HG03457 (cell line): ENCODE results near the gene PRR3.
A peak's percentile ranks its signal among the peaks of the same experiment; 100 is the strongest.
"Not testable (repeated sequence)": the region's sequence is repeated elsewhere in the genome, so short reads cannot be mapped to it uniquely, and the experiment has no call there.

Source experiments
- ATAC-seq: cut with Tn5 transposase; IDR thresholded peaks from one replicate; pipeline ENCODE4 v1.9.1; 2021; ENCODE audit warnings: moderate number of reproducible peaks; ENCODE audit not compliant: unreplicated experiment

Gene PRR3

GRCh38 chr6:30570263-30570662 lies 13.2 kb downstream of the PRR3 start:
- no peak for ATAC-seq

DNA sequence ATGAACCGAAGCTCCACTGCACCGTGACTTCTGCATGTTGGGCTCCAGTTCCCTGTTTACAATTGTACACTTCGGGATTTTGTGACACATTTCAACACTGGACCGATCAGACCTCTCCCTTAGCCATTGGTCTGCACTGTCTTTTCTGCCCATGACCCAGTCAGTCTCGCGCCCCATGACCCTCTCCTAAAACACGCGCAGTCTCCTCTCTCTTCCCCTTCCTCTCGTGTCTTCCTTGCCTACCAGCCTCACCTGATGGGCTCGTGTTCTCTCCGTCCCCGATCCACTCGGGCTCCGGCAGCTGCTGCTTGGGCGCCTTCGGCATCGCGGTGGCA lies 13.6 kb downstream of the PRR3 start:
- peak; percentile 21 for ATAC-seq

- peak; percentile 65 for ATAC-seq
Measured at GRCh38 chr6:30571075-30571761, 14.1 kb downstream of the PRR3 start, which contains the start of gene ABCF1. Gene ABCF1 (plus strand): TSS chr6:30571442. CDS start chr6:30571488, 46 bp downstream.

GRCh38 chr6:30571762-30572082 lies 14.6 kb downstream of the PRR3 start:
- ATAC-seq = no peak

- ATAC-seq = no peak
Measured at GRCh38 chr6:30572148-30572547, 15.1 kb downstream of the PRR3 start.

DNA sequence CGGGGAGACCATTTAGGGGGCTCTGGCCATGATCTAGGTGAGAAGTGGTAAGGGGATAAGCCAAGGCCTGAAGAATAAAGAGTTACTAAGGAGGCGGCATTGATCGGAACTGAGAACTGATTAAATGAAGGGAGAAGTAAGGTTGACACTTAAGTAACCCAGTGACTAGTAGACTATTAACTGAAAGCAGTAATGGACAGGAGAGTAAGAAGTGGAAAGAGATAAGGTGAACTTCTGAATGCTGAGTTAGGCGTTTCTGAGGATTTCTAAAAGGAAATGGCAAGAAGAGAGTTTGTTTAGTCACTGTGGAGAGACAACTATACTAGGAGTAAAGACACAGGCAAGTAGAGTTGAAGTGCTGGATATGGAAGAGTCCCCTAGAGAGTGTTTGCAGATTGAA lies 16.0 kb downstream of the PRR3 start:
- no peak for ATAC-seq

DNA sequence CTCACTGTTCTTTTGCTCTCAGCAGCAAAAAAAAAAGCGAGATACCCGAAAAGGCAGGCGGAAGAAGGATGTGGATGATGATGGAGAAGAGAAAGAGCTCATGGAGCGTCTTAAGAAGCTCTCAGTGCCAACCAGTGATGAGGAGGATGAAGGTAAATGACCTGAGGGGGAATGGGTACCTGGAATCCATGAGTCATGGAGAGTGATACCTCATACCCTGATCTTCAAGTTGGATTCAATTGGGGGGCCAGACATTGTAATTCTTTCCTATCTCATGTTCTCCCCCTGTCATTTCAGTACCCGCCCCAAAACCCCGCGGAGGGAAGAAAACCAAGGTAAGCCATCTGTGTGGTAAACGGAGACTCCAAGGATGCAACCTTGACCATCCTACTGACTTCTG lies 21.0 kb downstream of the PRR3 start:
- ATAC-seq = no peak

- ATAC-seq = no peak
Measured at GRCh38 chr6:30583921-30584320, 26.8 kb downstream of the PRR3 start.

DNA sequence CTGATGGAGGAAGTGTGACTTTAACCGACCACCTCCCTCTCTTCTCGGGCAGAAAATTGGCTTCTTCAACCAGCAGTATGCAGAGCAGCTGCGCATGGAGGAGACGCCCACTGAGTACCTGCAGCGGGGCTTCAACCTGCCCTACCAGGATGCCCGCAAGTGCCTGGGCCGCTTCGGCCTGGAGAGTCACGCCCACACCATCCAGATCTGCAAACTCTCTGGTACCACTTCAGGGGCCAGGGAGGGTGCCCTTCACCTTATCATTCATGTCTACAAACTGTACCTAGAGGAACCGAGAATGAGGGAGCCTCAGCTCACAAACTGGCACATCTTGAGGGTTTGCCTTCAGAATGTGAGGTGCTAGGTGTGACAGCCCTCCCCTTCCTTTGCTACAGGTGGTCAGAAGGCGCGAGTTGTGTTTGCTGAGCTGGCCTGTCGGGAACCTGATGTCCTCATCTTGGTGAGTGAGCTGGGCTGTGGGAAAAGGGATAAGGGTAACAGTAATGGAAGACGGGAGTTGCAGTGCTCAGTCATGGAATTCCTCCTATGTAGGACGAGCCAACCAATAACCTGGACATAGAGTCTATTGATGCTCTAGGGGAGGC lies 32.8 kb downstream of the PRR3 start:
- no peak for ATAC-seq

- no peak for ATAC-seq
Measured at GRCh38 chr6:30590509-30590908, 33.4 kb downstream of the PRR3 start.

GRCh38 chr6:30591008-30591407 lies 33.9 kb downstream of the PRR3 start:
- no peak for ATAC-seq

DNA sequence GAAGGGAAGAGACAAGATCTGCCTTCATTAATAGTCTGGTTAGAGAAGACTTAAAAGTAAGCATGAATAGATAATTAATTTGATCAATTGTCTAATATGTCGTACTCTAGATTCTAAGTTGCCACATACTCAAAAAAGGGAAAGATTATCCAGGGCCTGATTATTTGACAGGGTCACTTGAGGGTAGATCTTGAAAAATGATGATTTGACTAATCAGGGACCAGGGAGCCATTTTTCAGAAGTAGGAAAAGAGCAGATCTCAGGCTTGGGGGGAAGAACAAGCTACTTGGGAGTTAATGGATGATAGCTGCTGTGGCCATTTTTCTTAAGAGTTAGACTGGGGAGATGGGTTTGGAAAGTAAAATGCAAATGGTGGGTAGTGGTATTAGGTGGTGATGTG lies 35.2 kb downstream of the PRR3 start:
- no peak for ATAC-seq

DNA sequence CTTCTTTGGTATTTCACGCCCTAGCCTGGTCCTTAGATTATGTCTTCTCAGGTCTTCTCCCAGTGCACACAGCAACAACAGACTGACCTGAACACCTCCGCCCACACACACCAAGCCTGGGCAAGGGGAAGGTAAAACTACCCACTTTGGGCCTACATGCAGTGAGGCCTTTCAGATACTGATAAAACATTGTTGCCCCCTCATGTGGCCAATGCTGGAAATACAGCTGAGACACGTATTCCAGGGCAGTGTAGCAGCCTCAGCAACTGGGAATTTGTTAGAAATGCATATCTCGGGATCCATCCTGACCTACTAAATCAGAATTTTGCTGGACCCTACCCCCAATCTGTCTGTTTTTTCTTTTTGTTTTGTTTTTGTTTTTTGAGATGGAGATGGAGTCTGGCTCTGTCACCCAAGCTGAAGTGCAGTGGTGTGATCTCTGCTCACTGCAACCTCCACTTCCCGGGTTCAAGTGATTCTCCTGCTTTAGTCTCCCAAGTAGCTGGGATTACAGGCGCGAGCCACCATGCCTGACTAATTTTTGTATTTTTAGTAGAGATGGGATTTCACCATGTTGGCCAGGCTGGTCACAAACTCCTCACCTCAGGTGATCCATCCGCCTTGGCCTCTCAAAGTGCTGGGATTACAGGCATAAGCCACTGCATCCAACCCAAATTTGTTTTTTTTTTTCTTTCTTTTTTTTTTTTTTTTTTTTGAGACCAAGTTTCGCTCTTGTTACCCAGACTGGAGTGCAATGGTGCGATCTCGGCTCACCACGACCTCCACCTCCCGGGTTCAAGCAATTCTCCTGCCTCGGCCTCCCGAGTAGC lies 40.4 kb downstream of the PRR3 start:
- ATAC-seq = not testable (repeated sequence)

DNA sequence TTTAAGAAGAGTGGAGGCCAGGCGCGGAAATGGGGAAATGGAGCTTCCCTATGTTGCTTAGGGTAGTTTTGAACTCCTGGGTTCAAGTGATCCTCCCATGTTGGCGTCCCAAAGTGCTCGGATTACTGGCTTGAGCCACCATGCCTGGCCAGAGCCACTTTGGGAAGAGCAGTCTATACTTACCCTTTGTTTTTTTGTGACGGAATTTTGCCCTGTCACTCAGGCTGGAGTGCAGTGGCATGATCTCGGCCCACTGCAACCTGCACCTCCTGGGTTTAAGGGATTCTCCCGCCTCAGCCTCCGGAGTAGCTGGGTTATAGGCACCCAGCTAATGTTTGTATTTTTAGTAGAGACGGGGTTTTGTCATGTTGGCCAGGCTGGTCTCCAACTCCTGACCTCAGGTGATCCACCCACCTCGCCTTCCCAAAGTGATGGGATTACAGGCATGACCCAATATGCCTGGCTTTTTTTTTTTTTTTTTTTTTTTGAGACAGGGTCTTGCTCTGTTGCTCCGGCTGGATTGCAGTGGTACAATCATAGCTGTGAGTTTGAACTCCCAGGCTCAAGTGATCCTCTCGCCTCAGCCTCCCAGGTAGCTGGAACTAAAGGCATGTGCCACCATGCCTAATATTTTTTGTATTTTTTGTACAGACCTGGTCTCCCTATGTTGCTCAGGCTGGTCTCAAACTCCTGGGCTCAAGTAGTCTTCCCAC lies 42.0 kb downstream of the PRR3 start:
- no peak for ATAC-seq

GRCh38 chr6:30599625-30600324 lies 42.7 kb downstream of the PRR3 start:
- no peak for ATAC-seq

DNA sequence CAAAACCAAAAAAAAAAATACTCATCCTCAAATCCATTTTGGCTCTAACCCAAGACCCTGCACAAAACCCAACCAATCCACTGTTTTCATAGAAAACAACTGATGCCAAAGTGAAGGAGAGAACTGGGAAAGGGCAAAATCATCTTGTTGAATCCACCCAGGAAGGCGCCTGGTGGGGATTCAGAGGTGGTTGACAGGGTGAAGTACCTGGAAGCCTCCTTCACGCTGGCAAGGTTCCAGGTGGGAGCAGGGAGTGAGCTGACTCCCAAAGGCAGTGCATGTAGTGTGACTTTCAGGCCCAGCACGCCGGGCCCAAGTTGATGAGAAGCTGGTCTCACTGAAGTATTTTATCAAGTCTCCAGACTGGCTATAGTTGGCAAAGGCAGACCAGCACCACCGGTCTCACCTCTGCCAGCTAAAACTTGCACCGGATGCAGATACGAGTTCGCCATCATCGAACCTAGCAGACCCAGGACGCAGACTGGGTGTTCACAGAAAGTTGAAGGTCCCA lies 43.4 kb downstream of the PRR3 start:
- no peak for ATAC-seq

GRCh38 chr6:30601436-30601814 lies 44.3 kb downstream of the PRR3 start:
- ATAC-seq = no peak

DNA sequence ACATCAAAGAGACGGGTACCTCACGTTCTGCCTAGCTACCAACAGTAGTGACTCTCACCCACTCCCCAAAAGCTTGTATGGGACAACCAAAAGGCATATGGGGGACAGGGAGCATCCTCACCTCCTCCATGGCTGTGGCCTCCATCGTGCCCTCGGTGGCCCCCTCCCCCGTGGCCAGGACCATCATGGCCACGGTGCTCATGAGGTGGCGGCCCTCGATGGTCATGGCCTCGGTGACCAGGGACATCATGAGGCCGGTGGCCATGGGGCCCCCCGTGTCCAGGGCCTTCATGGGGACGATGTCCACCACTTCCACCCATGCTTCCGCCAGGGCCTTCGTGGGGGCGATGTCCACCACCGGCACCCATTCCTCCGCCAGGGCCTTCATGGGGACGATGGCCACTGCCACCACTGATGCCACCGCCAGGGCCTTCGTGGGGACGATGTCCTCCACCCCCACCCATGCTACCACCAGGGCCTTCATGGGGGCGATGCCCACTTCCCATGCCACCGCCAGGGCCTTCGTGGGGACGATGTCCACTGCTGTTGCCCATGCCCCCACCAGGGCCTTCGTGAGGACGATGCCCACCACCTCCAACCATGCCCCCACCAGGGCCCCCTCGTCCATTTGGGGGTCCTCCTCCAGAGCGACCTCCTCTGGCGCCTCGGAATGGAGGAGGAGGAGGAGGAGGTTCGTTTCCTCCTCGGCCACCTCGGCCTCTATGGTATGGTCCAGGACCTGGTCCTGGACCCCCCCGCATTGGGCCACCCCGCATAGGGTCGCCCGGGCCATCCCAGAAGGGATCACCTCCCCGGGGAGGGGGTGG lies 44.9 kb downstream of the PRR3 start:
- ATAC-seq = no peak

DNA sequence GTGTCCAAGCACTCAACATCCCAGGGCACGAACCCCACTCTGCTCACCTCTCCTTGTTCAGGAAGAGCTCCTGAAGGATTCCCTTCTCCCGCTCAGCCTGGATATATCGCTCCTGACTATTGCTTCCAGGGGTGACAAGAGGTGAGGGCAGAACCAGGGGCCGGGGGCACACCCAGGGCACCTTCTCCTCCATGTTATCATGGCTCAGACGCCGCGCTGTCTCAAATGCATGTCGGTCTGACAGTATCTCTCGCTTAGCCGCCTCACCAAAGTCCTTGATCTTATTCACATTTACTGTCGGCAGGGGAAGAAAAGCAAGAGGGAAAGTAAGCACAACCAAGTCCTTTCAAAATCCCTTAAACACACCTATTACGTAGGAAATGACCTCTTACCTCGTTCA lies 46.9 kb downstream of the PRR3 start:
- ATAC-seq = no peak

- no peak for ATAC-seq
Measured at GRCh38 chr6:30610065-30610464, 53.0 kb downstream of the PRR3 start.
